NCI-H1092 treated with DMSO at 0.1 percent for 48 hours (cell line): ENCODE measurements around the gene CHCHD1.
A peak's percentile ranks its signal among the peaks of the same experiment; 100 is the strongest.
"Not testable (repeated sequence)": the region's sequence is repeated elsewhere in the genome, so short reads cannot be mapped to it uniquely, and the experiment has no call there.

Source experiments
- DNase-seq: peaks from one replicate; lab custom pipeline; 2025; lab: John Stamatoyannopoulos, UW

Gene CHCHD1

GRCh38 chr10:73793456-73793855 is 11.6 kb downstream of the CHCHD1 start:
- no peak for DNase-seq

GRCh38 chr10:73795491-73795890 is 13.6 kb downstream of the CHCHD1 start:
- DNase-seq: not testable (repeated sequence)

- DNase-seq: not testable (repeated sequence)
Observed at GRCh38 chr10:73796035-73796434, 14.2 kb downstream of the CHCHD1 start.

- no peak for DNase-seq
Observed at GRCh38 chr10:73796766-73797165, 14.9 kb downstream of the CHCHD1 start.

GRCh38 chr10:73797324-73798025 is 15.6 kb downstream of the CHCHD1 start:
- DNase-seq: no peak

GRCh38 chr10:73798087-73798486 is 16.2 kb downstream of the CHCHD1 start:
- no peak for DNase-seq

GRCh38 chr10:73798927-73799560 is 17.2 kb downstream of the CHCHD1 start:
- DNase-seq: no peak

- DNase-seq: no peak
Observed at GRCh38 chr10:73799899-73800559, 18.2 kb downstream of the CHCHD1 start.

- DNase-seq: no peak
Observed at GRCh38 chr10:73800560-73801252, 18.9 kb downstream of the CHCHD1 start.

- no peak for DNase-seq
Observed at GRCh38 chr10:73801253-73801590, 19.4 kb downstream of the CHCHD1 start.

GRCh38 chr10:73802276-73802991 is 20.6 kb downstream of the CHCHD1 start:
- no peak for DNase-seq

GRCh38 chr10:73803680-73804286 is 21.9 kb downstream of the CHCHD1 start:
- no peak for DNase-seq

GRCh38 chr10:73806176-73806950 is 24.5 kb downstream of the CHCHD1 start:
- DNase-seq: no peak

GRCh38 chr10:73807471-73807870 is 25.6 kb downstream of the CHCHD1 start:
- no peak for DNase-seq

- no peak for DNase-seq
Observed at GRCh38 chr10:73808021-73808815, 26.4 kb downstream of the CHCHD1 start.

GRCh38 chr10:73809061-73809818 is 27.4 kb downstream of the CHCHD1 start:
- DNase-seq: no peak

- DNase-seq: no peak
Observed at GRCh38 chr10:73810358-73810734, 28.5 kb downstream of the CHCHD1 start.

- DNase-seq: peak; percentile 24
Observed at GRCh38 chr10:73810735-73811465, 29.1 kb downstream of the CHCHD1 start.

- DNase-seq: no peak
Observed at GRCh38 chr10:73812657-73813056, 30.8 kb downstream of the CHCHD1 start.
